NCI-H2196 (cell line): ENCODE data around the gene PDE4D.
A peak's percentile ranks its signal among the peaks of the same experiment; 100 is the strongest.
"Not testable (repeated sequence)": the region's sequence is repeated elsewhere in the genome, so short reads cannot be mapped to it uniquely, and the experiment has no call there.

Source experiments
- DNase-seq: peaks from one replicate; lab custom pipeline; 2025; ENCODE audit not compliant: unreplicated experiment; lab: John Stamatoyannopoulos, UW

PDE4D gene

DNA sequence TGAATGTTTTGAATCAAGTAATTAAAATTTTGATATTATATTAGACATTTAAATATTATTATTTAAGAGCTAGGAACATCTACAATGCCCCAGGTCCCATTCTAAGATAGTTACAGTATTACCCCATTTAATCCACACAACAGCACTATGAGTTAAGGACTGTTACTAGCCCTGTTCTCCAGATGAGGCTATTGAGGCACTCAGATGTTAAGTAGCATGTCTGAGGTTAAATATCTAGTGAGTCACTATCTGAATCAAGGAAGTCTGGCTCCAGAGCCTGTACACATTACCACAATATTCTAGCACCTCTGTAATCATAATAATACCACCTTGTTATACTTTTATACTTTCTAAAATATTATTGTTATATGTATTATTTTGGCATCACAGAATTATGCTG, 304.6 kb downstream of the PDE4D start:
- DNase-seq = no peak

DNA sequence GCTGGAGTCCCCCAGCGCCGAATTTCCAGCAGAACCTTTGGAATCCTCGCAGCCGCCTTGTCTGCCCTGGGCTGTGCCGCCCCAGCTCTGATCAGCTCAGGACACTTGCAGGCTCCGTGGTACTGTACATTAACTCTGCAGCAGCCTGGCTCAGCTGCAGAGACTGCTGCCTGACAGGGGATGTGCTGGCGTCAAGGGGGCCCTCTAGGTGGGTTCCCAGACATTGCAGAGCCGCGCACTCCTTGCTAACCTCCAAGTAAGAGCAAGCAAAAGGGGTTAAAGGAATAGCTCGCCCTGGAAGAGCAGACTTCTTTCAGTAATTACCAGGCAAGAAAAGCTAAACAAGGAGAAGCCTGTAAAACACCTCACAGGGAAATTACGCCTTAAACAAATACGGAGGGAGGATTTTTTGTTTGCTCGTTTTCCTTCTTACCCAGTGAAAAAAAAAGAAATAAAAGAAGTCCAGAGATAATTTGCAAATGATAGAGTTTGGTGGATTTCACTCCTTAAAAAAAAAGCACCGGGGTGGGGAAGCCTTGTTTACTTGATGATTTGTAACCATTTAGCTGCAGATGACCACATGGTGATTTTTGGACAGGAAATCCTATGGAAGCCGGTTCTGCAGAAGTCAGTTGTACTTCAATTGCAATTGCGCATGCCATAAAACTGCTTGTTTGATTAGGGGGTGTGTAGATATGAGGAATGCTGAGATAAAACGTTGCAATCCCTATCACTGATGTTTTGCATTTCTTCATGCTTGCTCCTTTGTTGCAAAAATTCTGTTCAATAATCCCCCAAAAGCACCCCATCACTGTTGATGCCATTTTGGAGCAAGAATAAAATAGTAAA, 305.8 kb downstream of the PDE4D start:
- peak; percentile 26 for DNase-seq

DNA sequence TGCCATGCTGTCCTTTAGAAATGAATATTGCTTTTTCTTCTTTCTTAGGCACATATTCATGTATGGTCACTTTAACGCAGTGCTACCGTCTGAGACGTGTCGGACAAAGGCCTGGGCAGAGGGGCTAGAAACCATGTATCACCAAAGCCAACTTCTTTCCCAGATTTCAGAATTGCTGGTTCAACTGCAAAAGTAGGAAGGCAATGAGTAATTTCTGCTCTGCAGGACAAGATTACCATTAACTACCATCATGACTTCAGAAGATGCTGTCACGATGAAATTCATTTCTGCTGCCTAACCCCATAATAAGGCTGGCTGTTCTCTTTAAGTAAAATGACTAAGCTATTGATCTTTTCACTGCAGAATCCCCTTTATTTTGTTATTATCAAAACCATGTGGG, 306.7 kb downstream of the PDE4D start:
- DNase-seq = no peak

DNA sequence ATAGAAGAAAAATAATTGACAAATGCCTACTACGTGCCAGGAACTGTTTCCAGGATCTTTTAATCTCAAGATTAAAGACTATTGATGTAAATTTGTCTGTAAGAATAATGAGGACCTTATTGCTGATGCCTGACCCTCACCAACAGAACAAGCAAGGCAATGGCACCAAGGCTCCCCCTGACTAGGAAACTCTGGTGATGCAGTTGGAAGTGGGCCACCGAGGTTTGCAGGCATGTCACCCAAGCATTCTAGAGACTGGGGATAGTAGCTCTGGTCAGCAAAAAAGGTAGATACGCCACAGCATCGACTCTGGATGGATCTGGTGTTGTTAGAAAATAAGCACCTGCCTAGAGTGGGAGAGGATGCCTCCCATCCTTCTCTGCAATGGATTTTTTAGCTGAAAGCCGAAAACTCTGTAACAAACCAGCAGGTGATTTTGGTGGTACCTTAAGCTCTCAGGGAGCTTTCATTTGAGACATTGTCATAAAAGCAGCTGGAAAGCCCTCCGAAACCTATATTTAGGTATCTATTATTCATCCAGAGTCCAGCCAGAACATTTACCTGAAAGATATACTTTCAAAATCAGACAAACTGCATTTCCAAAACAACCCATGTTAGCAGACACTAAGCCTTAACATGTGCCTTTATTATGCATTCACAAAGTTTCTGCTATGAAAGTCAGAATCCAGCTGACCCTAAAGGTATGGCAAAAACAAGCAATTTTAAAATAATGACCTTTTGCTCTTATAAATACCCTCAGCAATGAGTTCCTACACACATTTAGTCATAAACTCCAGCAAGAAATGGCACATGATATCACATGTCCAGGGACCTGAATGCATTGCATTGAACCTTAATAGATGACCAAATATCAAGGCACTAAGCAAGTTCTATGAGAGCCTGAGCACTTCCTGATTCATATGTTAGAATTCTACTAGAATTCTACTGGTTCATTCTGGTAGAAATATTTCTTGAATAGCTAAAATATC, 308.4 kb downstream of the PDE4D start:
- DNase-seq = no peak

DNA sequence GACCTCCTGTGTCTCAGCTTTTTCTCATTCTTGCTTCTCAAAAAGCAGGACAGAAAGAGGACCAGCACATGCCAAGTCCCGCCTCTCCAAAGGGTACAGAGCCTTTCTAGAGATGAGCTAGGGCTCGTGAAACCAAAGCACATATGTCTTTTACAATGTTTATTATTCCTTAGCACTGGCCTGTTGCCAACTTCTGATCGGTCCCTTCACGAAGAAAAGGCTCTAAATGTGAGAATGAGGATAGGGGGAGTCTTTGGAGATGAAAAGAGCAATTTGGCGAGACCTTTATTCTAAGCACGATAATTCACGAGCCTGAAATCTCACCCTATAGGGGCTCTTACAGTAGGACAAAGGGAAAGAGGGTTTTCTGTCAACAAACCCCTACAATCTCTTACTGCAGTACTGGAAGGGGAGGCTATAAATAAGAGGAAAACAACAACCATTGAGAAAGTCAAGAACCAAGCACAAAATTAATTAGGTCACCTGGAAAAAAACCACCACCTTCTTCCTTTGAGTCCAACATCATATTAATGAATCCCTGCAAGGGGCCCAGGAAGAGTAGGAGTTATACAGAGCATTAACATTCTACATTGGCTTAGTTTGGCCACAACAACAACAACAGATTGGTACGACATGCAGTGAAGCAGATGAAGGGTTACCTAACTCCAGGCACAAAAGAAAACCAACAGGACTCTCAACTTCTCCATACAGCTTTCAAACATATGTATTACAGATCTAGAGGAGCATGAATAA, 309.5 kb downstream of the PDE4D start:
- DNase-seq = no peak

DNA sequence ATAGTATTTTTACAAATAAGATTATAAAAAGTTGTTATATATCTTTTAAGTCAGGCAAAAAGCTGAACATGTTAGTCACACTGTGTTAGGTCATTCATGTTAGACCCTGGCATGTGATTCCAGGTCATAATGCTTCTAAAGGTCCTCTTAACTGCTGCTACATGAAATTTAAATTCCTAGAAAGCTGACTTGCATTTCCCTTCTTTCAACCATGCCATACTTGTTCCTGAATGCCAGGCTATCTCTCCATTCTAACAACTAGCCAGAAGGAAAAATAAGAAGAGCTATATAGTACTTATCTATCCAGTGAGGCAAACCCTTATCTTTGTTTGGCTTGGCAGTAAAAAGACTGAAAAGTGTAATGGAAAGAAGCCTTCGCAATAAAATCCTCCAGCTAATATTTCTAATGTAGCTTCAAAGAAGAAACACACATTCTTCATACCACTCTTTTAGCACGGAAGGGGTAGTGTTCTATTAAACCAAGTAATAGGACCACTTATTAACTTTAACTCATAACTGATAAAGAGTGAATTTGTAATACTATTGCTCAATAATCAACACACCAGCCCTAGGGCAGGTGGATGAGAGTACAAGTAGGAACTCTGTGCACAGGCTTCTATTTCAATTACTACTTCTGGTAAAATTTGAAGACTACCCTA, 310.2 kb downstream of the PDE4D start:
- no peak for DNase-seq

DNA sequence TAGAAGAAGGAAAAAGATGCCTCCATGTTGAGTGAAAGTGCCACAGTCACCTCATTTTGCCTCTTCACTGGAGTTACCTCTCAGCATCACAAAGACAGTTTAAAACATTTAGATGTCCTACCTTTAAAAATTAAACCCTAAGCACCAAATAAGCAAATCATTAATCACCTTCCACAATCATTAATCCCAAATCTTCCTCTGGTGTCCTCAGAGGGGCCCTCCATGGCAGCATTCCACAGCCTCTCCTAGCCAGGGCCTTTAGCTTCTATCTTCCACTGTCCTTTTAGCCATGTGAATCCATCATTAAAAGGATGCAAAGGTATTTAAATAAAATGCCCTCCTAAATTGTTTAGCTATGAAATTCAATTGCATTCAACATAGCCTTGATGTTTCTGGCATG, 310.8 kb downstream of the PDE4D start:
- DNase-seq = no peak

DNA sequence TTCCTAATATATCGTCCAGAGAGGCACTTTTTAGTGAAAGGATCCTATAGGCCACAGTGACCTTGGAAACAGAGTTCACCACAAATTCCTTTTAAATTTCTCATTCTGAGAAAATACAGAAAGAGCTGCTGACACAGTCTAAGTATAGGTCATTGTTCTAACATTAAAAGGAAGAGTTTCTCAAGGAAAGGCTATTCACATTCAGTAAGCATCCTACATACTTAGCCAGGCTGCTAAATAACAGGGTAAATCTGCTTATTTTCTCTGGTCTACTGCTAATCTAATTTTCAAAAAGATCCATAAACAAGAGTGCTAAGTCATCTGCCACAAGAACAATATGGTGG, 313.7 kb downstream of the PDE4D start:
- no peak for DNase-seq

DNA sequence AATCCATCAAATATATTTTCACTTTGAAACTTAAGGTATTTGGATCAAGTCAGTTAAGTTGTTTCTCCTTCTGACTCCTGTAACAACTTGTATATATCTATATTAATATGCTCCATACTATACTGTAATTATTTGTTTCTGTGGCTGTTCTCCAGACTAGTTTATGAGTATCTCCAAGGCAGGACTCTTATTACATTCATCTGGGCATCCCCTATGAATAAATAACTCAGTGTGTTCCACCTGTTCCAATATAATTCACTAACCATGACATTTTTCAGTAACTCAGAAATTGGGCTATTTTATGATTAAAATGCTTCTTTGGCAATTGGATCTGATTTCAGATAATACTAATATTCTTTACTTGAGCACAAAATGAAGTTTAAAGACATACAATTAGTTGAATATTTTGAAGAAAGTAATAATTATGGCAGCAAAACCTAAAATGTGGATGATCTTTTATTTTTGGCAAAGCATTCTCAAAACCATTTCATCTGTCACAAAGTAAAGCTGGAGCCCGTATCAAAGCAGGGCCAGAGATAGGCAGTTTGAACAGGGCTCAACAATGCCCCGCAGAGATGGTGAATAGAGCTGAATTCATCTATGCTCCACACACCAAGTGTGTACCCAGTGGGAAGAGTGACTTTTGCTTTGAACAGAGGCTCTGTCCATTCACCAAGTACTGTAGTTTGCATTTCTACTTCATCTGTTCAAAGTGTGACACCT, 314.3 kb downstream of the PDE4D start:
- no peak for DNase-seq

DNA sequence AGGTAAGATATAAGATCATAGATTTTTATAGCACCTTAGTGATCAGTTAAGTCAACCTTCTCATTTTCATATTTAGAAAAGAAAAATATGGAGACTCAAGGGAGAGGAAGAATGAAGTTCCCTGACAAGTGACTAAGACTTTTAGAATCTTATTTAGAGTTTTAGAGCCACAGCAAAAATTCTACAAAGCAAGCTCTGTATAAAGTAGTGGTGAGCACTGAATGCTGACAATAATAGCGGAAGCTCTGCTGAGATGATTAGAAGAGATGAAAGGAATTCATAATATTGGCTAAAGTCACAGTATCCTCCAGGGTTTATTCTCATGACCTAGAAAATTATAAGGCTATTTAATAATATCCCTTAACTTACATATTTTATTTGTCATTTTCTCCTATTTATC, 316.0 kb downstream of the PDE4D start:
- DNase-seq = no peak

DNA sequence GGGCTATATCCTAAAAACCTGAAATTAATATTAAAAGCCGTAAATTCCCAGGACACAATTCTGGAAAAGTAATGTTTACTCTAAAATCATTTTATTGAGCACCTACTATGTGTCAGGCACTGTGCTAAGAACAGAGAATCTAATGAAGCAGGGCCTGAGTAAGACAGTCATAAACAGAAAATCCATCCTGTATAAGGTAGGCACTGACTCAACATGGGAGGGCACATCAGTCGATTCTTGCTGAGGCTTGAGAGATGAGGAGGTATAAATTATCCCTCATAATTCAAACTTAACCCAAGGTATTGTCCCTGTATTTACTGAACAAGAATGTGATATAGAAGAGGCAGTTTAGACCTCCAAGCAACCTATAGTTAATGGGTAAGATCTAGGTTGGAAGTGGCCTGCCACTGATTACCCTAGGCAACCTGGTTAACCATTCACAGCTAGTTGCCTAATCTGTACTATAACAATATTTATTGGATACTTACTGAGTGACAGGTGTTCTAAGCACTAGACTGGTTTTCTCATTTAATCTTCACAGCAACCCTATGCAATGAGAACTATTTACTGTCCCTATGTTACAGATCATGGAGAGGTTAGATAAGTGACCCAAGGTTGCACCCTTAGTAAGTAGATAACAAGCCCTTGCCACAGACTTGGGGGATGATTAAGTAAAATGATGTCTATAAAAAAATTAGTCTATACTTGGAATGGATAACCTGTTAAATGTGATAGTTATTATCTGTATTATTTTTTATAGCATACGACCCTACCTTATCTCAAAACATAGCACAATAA, 317.7 kb downstream of the PDE4D start:
- DNase-seq = no peak

DNA sequence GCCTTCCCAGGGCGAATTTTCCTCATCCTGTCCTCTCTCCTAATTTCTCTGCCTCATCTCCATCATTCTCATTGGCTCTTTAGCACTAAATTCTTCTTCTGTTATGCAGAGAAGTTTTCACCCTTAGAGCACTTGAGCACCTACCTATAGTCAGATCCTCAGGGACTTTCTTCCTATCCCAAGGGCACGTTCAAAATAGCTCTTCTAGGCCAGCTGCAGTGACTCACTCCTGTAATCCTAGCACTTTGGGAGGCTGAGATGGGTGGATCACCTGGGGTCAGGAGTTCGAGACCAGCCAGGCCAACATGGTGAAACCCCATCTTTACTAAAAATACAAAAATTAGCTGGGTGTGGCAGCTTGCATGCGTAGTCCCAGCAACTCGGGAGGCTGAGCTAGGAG, 320.0 kb downstream of the PDE4D start:
- not testable (repeated sequence) for DNase-seq

DNA sequence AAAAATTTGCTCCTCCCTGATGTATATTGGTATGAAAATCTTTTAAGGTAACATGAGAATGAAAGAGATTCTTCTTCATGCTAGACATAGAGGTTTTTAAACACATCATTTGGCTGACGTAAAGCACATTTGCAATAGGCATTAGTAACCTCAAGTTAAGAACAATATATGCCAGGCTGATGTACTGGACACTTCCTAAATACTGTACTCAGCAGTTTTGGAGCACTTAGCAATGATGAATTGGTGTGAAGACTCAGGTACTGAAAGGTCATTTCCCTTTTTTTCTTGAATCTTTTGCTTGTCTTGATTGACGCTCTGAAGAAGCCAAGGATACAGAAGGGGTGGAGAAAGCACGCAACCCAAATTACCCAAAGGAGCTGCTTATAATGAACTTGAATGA, 322.5 kb downstream of the PDE4D start:
- no peak for DNase-seq

DNA sequence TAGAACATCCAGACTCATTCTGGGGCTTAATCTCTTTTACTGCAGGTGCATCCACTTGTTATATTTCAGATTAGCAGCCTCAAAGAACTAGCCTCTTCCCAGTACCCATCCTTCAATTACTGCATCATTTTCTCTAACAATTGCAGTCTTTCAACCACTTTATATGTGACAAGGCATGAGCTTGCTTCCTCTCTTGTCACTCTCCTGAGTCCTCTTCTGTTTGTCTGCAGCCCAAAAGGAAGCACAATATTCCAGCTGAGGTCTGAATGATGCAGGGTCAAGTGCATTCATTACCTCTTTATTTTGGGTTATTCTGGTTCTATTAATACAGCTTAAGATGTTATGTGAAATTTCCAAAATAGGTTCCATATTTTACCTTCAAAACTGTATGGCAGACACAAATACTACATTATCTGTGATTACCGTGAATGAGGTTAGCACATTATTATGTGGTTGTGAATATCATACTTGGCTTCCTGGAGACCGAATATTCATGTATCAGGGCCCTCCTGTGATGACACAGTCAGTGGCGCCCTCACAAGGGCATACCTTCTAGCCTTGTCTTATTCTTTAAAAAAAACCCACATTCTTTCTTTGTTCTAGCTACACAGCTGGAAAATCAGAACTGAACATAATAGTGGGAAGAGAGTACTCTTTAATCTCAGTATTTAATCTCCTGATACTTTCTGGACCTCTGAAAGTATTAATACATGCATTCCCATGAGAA, 323.8 kb downstream of the PDE4D start:
- no peak for DNase-seq

DNA sequence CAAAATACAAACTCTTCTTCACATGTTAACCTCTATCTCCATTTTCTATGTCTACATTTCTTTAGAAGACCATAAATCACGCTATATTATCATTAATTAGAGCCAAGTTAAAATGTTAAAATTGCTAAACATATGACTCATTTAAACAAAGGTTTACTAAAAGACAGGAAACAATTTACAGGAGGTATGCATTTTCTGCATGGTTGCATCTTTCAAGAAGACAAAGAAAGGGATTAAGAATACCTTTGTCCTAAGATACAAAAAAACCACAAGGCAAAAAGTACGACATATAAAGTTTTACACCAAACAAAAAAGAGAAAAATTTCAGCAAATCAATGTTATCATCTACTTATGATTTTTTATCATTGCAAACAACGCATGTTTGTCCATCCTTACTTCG, 324.4 kb downstream of the PDE4D start:
- no peak for DNase-seq

DNA sequence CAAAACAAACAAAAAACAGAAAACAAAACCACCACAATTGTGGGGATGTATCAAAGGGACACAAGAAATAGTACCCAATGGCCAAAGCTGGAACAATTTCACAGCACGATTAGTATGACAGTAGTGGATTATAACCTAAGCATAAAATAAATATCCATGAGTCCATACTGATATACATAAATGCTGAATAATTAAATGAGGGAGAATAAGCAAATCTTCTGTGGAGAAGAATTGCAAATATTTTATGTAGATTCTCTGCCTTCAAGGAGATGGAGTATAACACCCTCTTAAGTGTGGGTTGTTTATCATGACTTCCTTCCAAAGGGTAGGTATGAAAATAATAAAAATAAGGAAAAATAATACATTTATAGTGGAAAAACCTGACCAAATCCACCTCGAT, 325.4 kb downstream of the PDE4D start:
- no peak for DNase-seq

DNA sequence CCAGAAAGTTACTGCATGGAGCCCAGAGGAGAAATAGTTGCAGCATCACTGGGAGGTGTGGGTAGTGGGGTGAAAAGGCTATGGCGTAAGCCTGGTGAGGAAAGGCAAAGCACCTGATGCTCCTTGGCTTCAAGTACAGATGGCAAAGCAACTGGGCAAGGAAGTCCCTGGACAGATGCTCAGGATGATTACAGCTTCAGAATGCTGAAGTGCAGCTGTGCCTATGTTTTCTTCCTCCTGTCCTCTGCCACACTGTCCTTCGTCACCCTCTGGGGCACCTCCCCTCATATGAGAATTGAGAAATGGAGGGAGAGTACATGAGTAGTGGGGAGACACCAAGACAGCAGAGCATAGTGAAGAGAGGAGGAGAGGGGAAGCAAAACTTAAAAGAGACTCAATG, 328.0 kb downstream of the PDE4D start:
- DNase-seq = no peak

DNA sequence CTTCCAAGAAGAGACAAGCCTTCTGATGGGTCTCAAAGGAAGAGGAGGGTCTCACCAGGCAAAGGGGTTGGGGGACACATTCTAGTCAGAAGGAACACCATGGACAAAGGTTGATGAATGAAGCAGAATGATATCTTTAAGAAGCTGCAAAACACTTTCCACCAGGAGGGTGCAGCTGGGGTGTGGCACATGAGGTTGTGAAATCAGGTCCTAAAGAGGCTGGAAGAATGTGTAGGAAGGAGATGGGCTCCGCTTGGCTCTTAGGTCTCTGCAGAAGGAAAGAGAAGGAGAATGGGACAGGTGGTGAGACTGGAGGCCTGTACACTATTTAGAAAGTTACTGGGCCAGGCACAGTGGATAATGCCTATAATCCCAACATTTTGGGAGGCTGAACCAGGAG, 328.6 kb downstream of the PDE4D start:
- DNase-seq = no peak
